ENCODE results near the gene RAB10.

DNA sequence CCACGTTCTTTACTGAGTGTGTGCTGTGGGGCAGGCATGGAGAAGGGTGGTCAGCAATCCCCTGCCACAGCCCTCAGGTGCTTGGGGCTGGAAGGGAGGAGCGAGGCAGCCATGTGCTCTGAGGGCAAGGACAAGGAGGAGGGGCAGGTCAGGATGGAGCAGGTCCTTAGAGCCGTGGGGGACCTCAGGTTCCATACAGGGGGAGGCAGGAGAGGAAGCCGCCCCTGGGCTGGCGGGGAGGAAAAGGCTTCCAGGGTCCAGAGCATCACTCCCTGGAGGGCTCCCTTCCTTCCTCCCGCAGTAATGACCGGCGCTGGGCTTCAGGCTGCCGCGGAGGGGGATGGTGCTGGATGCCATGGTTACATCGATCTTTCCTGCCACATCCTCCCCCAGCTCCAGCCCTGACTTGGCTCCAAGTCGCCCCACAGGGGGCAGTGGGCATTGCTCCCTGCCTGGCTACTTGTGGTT is 145.6 kb downstream of the RAB10 start:
- TF ChIP-seq GABPB1 (CRISPR knock-in tag; IDR thresholded peaks at IDR 0.05) (no peak), L3MBTL2 (IDR thresholded peaks at IDR 0.05) (no peak), EZH2 (IDR thresholded peaks at IDR 0.05; ENCODE audit: borderline replicate concordance, low read depth, low read length) (no peak)
- TF ChIP-seq, protein P1, sequence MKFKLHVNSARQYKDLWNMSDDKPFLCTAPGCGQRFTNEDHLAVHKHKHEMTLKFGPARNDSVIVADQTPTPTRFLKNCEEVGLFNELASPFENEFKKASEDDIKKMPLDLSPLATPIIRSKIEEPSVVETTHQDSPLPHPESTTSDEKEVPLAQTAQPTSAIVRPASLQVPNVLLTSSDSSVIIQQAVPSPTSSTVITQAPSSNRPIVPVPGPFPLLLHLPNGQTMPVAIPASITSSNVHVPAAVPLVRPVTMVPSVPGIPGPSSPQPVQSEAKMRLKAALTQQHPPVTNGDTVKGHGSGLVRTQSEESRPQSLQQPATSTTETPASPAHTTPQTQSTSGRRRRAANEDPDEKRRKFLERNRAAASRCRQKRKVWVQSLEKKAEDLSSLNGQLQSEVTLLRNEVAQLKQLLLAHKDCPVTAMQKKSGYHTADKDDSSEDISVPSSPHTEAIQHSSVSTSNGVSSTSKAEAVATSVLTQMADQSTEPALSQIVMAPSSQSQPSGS (CRISPR knock-in tag; IDR thresholded peaks at IDR 0.05) = no peak
